Stomach (tissue), 9 donors: ENCODE data around the gene PSD4. TPM values are rescaled to one million over a fixed set of nuclear protein-coding genes. Genes with fewer than 3 reads are reported as not detected.

Experiments
- DNase-seq, 2 donors: peaks; one replicate each; pipeline versions ENCODE4 v3.0.0 to v3.0.0-alpha.2; 2013 to 2019
- H3K27ac ChIP-seq, 5 donors: fragments of 200-600 bp in 4 of 5; sonication (generic) in 4 of 5; one replicate each; pipeline ENCODE4 v1.5.1; 2013 to 2019; ENCODE audit warnings: mild to moderate bottlenecking in 1 of 5, moderate library complexity in 1 of 5
- H3K27me3 ChIP-seq, 3 donors: fragments of 200-600 bp; sonication (generic); one replicate each; pipeline ENCODE4 v1.5.1; 2017 to 2019; ENCODE audit warnings: mixed run types in 1 of 3
- H3K36me3 ChIP-seq, 4 donors: fragments of 200-600 bp; sonication (generic); 1 replicate in 3 of 4; 2 replicates in 1 of 4; pipeline ENCODE4 v1.5.1; 2016 to 2019
- H3K4me1 ChIP-seq, 4 donors: fragments of 200-600 bp; sonication (generic); one replicate each; pipeline ENCODE4 v1.5.1; 2016 to 2019
- H3K4me3 ChIP-seq, 4 donors: fragments of 200-600 bp; sonication (generic) in 3 of 4; one replicate each; pipeline ENCODE4 v1.5.1; 2016 to 2019; ENCODE audit warnings: mild to moderate bottlenecking in 1 of 4
- H3K9me3 ChIP-seq, 4 donors: fragments of 200-600 bp; sonication (generic); one replicate each; pipeline ENCODE4 v1.5.1; 2016 to 2019
- CTCF ChIP-seq, 7 experiments: fragments of 450-650 bp in 4 of 7; fragments of 200-600 bp in 3 of 7; sonication (generic) in 3 of 7; IDR thresholded peaks; one replicate each; pipeline ENCODE4 v1.5.1; 2016 to 2019; ENCODE audit warnings: antibody characterized with exemption in 7 of 7, control low read depth in 2 of 7, mild to moderate bottlenecking in 1 of 7
- EP300 ChIP-seq: sonication (generic); formaldehyde crosslinking; IDR thresholded peaks from one replicate; pipeline ENCODE4 v1.6.1; 2017; ENCODE audit warnings: antibody characterized with exemption
- POLR2A ChIP-seq, 4 donors: fragments of 450-650 bp; IDR thresholded peaks; one replicate each; pipeline ENCODE4 v1.6.1; 2016; ENCODE audit warnings: antibody characterized with exemption in 4 of 4, control low read depth in 2 of 4, mild to moderate bottlenecking in 1 of 4, moderate library complexity in 1 of 4
- POLR2AphosphoS5 ChIP-seq, 3 donors: sonication (generic); formaldehyde crosslinking; IDR thresholded peaks; one replicate each; pipeline ENCODE4 v1.6.1; 2016; ENCODE audit warnings: antibody characterized with exemption in 3 of 3
- WGBS, 5 donors: extraction: QIAGEN DNeasy Blood & Tissue Kit in 3 of 5; methylation state at CpG; one replicate each; pipeline versions ENCODE4 v1.1.5 to v1.1.7; 2013 to 2018; 5-methylcytosine and 5-hydroxymethylcytosine counted together
- intact Hi-C: fragments of 100-400 bp; cut with DNase I; formaldehyde crosslinking; loops from one replicate; pipeline ENCODE4 v1.15.1; 2023; ENCODE audit warnings: low total_unique reads
- polyA plus RNA-seq, 3 donors: library from polyadenylated mRNA; stranded (reverse); fragments of 200-250 nt; gene quantifications; one replicate each; pipeline ENCODE4 v1.2.3, GENCODE V29; 2013
- total RNA-seq, 5 donors: library from RNA; depleted of rRNA; stranded (reverse); fragments of >200 nt; gene quantifications; one replicate each; pipeline versions ENCODE4 v1.1.0 to v1.2.3, GENCODE V29; 2014 to 2016
- donor health status: healthy with polysubstance abuse.
- donor health status: Bipolar disorder and iron deficiency.
- donor health status: healthy.

Gene PSD4
- total and polyA plus RNA-seq, 8 donors: 19.9 to 146 (median 36.4) TPM

- Histone ChIP-seq H3K4me3 (no peak overlapping the region), H3K27me3 (no peaks in the 10 kb centered on the region), H3K27ac (no peak overlapping the region), H3K4me1 (no peaks in the 10 kb centered on the region), H3K9me3 (no peaks in the 10 kb centered on the region), H3K36me3 (no peaks in the 10 kb centered on the region)
- TF ChIP-seq CTCF (IDR thresholded peaks at IDR 0.05): no peak
- TF ChIP-seq POLR2AphosphoS5 (IDR thresholded peaks at IDR 0.05): no peak
- TF ChIP-seq POLR2A (IDR thresholded peaks at IDR 0.05): no peak
- TF ChIP-seq EP300: no peak
- 80 to 85% (median 83%) methylated on average over 6 to 8 of the region's 8 CpGs for WGBS, 5 donors
- no peak for DNase-seq
- intact Hi-C loops: no loop called here
Measured at GRCh38 chr2:113148606-113149552, 24.9 kb upstream of the PSD4 start.

- Histone ChIP-seq H3K4me3 (no peak overlapping the region), H3K27ac (no peak overlapping the region), H3K36me3 (no peaks in the 10 kb centered on the region), H3K9me3 (no peaks in the 10 kb centered on the region), H3K27me3 (no peaks in the 10 kb centered on the region), H3K4me1 (no peaks in the 10 kb centered on the region)
- intact Hi-C loops: no loop called here
- TF ChIP-seq POLR2AphosphoS5 (IDR thresholded peaks at IDR 0.05): no peak
- DNase-seq: no peak
- 80 to 100% (median 86%) methylated on average over 1 of the region's 1 CpG for WGBS, 5 donors
Measured at GRCh38 chr2:113149553-113150257, 24.1 kb upstream of the PSD4 start.

- intact Hi-C loops: no loop called here
- Histone ChIP-seq H3K27ac (no peak overlapping the region), H3K4me3 (no peak overlapping the region), H3K9me3 (no peaks in the 10 kb centered on the region), H3K36me3 (no peaks in the 10 kb centered on the region), H3K27me3 (no peaks in the 10 kb centered on the region), H3K4me1 (no peaks in the 10 kb centered on the region)
- DNase-seq: no peak
- 87 to 95% (median 91%) methylated on average over 5 of the region's 5 CpGs for WGBS, 5 donors
- TF ChIP-seq POLR2A (IDR thresholded peaks at IDR 0.05) (no peak), POLR2AphosphoS5 (IDR thresholded peaks at IDR 0.05) (no peak), EP300 (no peak), CTCF (IDR thresholded peaks at IDR 0.05) (no peak)
Measured at GRCh38 chr2:113150258-113150601, 23.5 kb upstream of the PSD4 start.

GRCh38 chr2:113155331-113155730 lies 18.4 kb upstream of the PSD4 start:
- no peak for DNase-seq
- no peak overlapping the region for H3K27ac ChIP-seq

More at GRCh38 chr2:113155331-113155730, 18.4 kb upstream of the PSD4 start:
- TF ChIP-seq POLR2A (IDR thresholded peaks at IDR 0.05) (no peak), CTCF (IDR thresholded peaks at IDR 0.05) (no peak), POLR2AphosphoS5 (IDR thresholded peaks at IDR 0.05) (no peak), EP300 (no peak)
- intact Hi-C loops: no loop called here
- Histone ChIP-seq H3K4me3 (no peak overlapping the region), H3K36me3 (no peaks in the 10 kb centered on the region), H3K4me1 (peaks cover 10 to 39% (median 31%) of the 10 kb centered on the region in 4 donors), H3K27me3 (peaks cover 0 to 29% (median 0%) of the 10 kb centered on the region in 3 donors), H3K9me3 (no peaks in the 10 kb centered on the region)
- 46 to 90% (median 84%) methylated on average over 5 of the region's 5 CpGs for WGBS, 5 donors
